Effector memory CD8-positive, alpha-beta T cell (primary cell): ENCODE measurements around the gene CMTM8.

Experiments
- ATAC-seq: fragments of 150-1000 bp; cut with Tn5 transposase; replicated peaks from 2 replicates; pipeline ENCODE4 v1.10.0; 2021; ENCODE audit warnings: mild to moderate bottlenecking, moderate library complexity
- DNase-seq, 3 experiments: peaks; one replicate each; pipeline ENCODE4 v3.0.0; 2021
- H3K27ac Mint-ChIP-seq, 2 donors: one replicate each; pipeline ENCODE4 v1.8.0; 2022; ENCODE audit warnings: mild to moderate bottlenecking in 2 of 2, mixed read lengths in 2 of 2, moderate library complexity in 2 of 2
- H3K27me3 Mint-ChIP-seq, 2 donors: one replicate each; pipeline ENCODE4 v1.8.0; 2022; ENCODE audit warnings: mixed read lengths in 2 of 2
- H3K36me3 Mint-ChIP-seq: one replicate; pipeline ENCODE4 v1.8.0; 2022; ENCODE audit warnings: mild to moderate bottlenecking, moderate library complexity, mixed read lengths; ENCODE audit not compliant: insufficient read depth
- H3K4me1 Mint-ChIP-seq, 2 donors: one replicate each; pipeline ENCODE4 v1.8.0; 2022; ENCODE audit warnings: low read depth in 2 of 2, mixed read lengths in 2 of 2
- H3K4me3 Mint-ChIP-seq, 2 donors: one replicate each; pipeline ENCODE4 v1.8.0; 2022; ENCODE audit warnings: mild to moderate bottlenecking in 2 of 2, mixed read lengths in 2 of 2, moderate library complexity in 2 of 2
- H3K9me3 Mint-ChIP-seq, 2 donors: one replicate each; pipeline ENCODE4 v1.8.0; 2022; ENCODE audit warnings: mixed read lengths in 2 of 2

Gene CMTM8

DNA sequence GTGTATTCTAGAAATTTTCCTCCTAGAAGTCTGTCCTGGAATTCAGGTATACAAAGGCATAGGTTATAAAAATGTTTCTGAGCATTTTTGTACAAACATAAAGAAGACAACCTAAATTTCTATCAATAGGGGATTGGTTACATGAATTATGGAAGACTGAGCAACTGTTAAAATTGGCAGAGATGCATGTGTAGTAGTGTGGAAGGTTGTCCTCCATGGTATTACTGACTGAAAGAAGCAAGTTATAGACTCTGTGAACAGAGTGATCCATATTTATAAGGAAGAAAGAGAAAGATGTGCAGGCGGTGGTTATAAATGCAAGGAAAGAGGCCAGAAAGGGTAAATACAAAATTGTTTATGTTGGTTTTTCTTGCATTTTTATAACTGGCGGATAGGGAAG lies 114.9 kb downstream of the CMTM8 start:
- DNase-seq, result no peak
- peaks cover 0 to 12% of the 10 kb centered on the region in 2 donors for H3K27me3 Mint-ChIP-seq
- H3K27ac Mint-ChIP-seq, result no peak overlapping the region
- no peak overlapping the region for H3K4me3 Mint-ChIP-seq
- H3K4me1 Mint-ChIP-seq, result no peaks in the 10 kb centered on the region
- ATAC-seq, result no peak
- H3K36me3 Mint-ChIP-seq, result no peaks in the 10 kb centered on the region
- no peaks in the 10 kb centered on the region for H3K9me3 Mint-ChIP-seq

DNA sequence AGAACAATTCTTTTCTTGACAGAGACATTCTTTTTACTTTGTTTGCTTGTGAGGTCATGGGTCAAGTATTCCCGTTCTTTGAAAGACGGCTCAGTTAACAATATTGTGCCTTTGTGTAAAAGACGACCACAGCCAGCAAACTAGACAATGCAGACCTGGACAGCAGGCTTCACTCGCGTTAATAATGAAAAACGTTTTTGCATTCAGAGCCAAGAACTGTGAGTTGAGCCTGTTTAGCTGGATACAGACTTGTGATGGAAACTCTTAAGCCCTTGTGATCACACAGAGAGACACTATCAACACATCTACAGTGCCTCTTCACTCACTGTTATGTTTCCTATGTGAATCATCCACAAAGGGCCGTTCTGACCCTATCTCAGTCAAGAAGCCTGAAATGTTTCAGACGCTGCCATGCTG lies 115.9 kb downstream of the CMTM8 start:
- ATAC-seq, result no peak

DNA sequence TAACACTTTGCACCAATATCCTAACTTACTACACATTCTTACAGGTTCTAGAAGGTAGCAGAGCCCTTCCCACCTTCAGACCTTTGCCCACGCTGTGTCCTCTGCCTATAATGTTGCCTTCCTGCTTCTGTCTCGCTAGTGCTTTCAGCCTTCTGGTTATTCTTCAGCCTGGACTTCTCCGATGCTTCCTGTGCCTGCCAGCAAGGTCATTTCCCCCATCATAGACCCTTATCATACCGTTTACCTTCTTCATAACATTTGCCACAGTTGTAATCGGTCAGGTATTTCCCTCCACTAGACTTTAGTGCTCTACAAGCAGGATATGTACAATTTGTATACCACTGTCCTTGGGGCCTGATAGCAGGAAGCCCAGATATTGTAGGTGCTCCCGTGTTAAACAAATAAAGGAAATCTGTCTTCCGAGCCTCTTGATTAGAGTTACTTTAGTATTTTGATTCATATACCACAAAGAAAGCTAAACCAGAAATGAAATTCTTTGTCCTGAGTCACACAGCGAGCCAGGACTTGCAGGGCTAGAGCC lies 117.3 kb downstream of the CMTM8 start:
- H3K9me3 Mint-ChIP-seq, result no peaks in the 10 kb centered on the region
- no peak overlapping the region for H3K4me3 Mint-ChIP-seq
- H3K4me1 Mint-ChIP-seq, result no peaks in the 10 kb centered on the region
- ATAC-seq (no peak), DNase-seq (no peak)
- H3K36me3 Mint-ChIP-seq, result no peaks in the 10 kb centered on the region
- H3K27me3 Mint-ChIP-seq, result peaks cover 0 to 12% of the 10 kb centered on the region in 2 donors
- no peak overlapping the region for H3K27ac Mint-ChIP-seq

More for the DNA sequence above, 115.9 kb downstream of the CMTM8 start:
- H3K4me1 Mint-ChIP-seq, result no peaks in the 10 kb centered on the region
- no peaks in the 10 kb centered on the region for H3K9me3 Mint-ChIP-seq
- H3K27ac Mint-ChIP-seq, result no peak overlapping the region
- H3K36me3 Mint-ChIP-seq, result no peaks in the 10 kb centered on the region
- DNase-seq, result no peak
- H3K4me3 Mint-ChIP-seq, result no peak overlapping the region
- H3K27me3 Mint-ChIP-seq, result peaks cover 0 to 12% of the 10 kb centered on the region in 2 donors

DNA sequence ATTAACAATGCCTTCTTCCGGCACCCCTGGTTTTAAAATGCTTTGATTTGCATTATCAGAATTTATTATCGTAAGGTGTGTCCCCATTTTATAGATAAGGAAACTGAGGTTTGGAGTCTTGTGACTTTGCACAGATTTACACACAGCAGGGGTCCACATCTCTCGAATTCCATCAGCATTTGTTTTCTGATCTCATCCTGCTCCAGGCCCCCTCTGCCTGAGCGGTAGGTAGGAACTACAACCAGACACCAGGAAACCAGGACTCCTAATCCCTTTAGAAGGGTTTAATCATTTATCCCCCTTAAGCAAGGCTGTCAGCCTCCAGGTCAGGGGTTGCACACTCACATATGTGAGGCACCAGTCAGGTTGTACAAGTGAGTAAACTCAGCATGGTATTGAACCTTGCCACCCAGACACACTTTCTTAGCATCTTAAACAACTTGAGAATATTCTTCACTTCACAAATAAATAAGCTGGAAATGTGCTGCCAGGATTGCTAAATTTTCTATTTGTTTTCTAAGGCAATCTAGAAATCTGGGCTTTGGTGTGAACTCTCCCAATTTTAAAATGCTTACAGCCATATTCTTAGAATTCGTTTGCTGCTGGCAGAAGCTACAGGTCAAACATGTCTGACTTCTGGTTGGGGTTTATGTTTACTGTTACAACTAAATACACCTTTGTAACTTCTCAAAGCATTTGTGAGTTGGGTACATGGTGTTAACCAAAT lies 121.4 kb downstream of the CMTM8 start:
- no peak overlapping the region for H3K4me3 Mint-ChIP-seq
- no peak for ATAC-seq

DNA sequence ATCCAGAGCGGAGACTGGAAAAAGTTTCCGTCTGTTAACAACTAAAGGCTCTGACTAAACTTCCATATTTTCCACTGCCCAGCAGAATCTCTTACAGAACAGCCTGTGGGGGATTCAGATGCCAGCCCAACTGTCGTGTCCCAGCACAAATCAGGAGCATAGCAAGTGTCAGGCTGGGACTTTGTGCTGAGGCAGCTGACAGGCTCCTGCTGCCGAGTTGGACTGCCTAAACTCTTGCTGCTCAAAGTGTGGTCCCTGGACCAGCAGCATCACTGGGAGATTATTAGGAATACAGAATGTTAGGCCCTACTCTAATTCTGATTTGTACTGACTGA lies 122.0 kb downstream of the CMTM8 start:
- Mint-ChIP-seq H3K4me1 (no peaks in the 10 kb centered on the region), H3K36me3 (peaks cover 2% of the 10 kb centered on the region), H3K4me3 (no peak overlapping the region), H3K9me3 (no peaks in the 10 kb centered on the region), H3K27me3 (peaks cover 0 to 8% of the 10 kb centered on the region in 2 donors), H3K27ac (no peak overlapping the region)
- no peak for ATAC-seq
- no peak for DNase-seq

More for the DNA sequence above, 121.4 kb downstream of the CMTM8 start:
- Mint-ChIP-seq H3K36me3 (peaks cover 2% of the 10 kb centered on the region), H3K9me3 (no peaks in the 10 kb centered on the region), H3K27me3 (peaks cover 0 to 12% of the 10 kb centered on the region in 2 donors), H3K27ac (no peak overlapping the region), H3K4me1 (no peaks in the 10 kb centered on the region)
- DNase-seq, result no peak

DNA sequence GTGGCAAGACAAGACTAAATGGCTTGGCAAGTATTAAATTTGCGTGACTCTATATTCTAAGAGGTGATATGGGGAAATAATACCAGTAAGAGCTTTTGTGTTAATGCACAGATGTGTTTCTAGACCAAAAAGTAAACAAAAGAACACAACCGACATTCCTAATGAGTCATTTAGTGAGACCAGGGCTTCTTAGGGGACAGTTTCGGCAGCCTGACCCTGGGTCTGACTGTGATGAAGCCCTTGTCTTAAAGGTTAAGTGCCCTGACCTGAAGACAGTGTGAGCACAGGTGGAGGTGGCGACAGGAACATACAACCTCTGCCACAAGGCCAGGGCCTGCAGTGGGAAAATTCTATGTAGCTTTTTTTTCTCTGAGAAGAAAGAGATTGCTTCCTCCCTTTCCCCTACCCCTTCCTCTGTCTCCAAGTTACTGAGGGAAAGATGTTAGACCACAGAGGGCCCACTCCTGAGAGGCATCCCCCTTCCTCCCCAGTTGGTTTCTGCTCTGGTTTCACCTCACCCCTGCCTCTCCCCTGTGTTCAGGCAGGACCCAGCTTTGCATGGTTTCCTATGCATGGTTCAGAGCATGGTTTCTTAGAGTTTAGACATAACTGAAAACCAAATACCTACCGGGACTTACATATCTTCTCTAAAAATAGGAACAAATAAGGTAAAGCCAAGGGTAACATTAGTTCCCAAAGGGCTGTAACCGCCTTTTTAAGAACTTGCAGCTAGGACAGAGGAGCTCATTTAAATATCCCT lies 128.3 kb downstream of the CMTM8 start:
- Mint-ChIP-seq H3K4me3 (no peak overlapping the region), H3K4me1 (no peaks in the 10 kb centered on the region), H3K27me3 (no peaks in the 10 kb centered on the region), H3K9me3 (no peaks in the 10 kb centered on the region), H3K27ac (no peak overlapping the region), H3K36me3 (peaks cover 2% of the 10 kb centered on the region)
- no peak for DNase-seq
- ATAC-seq, result no peak

DNA sequence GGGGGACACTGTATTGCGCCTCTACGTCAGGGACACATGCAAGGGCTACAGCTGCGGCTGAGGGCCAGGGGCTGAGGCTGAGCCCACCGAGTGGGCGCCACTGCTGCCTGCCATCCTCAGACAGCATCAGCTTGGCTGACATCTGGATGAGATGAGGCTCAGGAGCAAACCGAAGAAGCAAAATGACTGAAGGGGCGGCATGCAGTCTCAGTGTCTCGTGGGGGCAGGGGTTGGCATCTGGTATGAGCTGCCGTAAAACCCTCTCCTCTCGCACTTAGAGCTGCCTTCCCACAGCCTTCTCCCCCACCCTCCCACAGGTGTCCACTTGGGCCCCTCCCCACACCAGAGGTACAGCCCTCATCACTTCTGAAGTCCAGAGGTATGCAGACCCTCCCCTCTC lies 129.0 kb downstream of the CMTM8 start:
- peaks cover 2% of the 10 kb centered on the region for H3K36me3 Mint-ChIP-seq
- no peak for DNase-seq
- H3K4me1 Mint-ChIP-seq, result no peaks in the 10 kb centered on the region
- no peak for ATAC-seq
- H3K4me3 Mint-ChIP-seq, result no peak overlapping the region
- no peak overlapping the region for H3K27ac Mint-ChIP-seq
- no peaks in the 10 kb centered on the region for H3K9me3 Mint-ChIP-seq
- H3K27me3 Mint-ChIP-seq, result no peaks in the 10 kb centered on the region

DNA sequence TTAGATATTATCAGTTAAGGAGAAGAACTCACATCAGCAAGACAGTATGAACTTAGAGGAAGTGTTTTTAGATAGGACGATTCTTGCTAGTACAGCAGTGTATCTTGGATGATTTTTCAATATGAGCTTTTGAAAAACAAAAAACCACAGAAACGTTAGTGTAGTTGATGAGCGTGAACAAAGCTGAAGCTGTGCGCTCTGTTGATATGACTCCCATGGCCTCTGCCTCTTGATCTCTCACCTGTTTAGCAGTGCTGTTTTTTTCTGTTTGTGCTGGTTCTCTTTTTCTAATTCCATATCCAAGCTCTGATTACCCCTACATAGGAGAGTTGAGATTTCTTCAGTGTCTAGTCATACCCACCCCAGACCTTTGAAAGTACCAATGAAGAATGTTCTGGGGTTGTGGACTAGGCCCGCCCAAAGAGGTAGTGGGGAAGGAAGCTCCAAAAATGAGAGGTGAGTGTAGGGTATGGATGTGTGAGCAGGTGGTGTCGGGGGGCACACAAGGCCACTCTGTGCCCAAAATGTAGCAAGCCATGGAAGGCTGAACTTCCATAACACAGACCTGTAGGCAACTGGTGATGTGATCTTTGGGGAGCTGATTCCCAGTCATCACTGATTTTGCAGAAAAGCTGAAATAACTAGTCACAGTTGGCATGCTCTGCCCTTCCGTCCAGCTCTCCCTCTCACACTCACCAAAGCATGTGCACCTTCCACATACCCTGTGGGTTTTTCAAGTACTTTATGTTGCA lies 133.2 kb downstream of the CMTM8 start:
- no peak for ATAC-seq
- peaks cover 6 to 7% of the 10 kb centered on the region in 2 donors for H3K4me1 Mint-ChIP-seq
- DNase-seq, result no peak
- H3K27ac Mint-ChIP-seq, result no peak overlapping the region
- H3K9me3 Mint-ChIP-seq, result no peaks in the 10 kb centered on the region
- H3K4me3 Mint-ChIP-seq, result no peak overlapping the region
- no peaks in the 10 kb centered on the region for H3K27me3 Mint-ChIP-seq
- peaks cover 6% of the 10 kb centered on the region for H3K36me3 Mint-ChIP-seq

DNA sequence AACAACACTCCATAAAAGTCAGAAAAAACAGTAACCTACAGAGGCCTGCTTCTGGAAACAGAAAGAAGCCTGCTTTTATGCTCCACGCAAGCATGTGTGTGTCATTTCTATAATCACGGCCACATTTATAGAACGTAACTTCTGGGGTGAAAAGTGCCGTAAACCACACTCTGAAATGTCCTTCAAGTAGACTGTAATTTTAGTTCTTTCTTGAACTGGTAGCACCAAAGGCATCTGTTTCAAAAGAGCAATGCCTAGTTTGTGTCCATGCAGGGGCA lies 133.7 kb downstream of the CMTM8 start:
- peaks cover 6 to 7% of the 10 kb centered on the region in 2 donors for H3K4me1 Mint-ChIP-seq
- no peaks in the 10 kb centered on the region for H3K9me3 Mint-ChIP-seq
- ATAC-seq (no peak), DNase-seq (no peak)
- H3K4me3 Mint-ChIP-seq, result no peak overlapping the region
- no peaks in the 10 kb centered on the region for H3K27me3 Mint-ChIP-seq
- no peak overlapping the region for H3K27ac Mint-ChIP-seq
- peaks cover 6% of the 10 kb centered on the region for H3K36me3 Mint-ChIP-seq

DNA sequence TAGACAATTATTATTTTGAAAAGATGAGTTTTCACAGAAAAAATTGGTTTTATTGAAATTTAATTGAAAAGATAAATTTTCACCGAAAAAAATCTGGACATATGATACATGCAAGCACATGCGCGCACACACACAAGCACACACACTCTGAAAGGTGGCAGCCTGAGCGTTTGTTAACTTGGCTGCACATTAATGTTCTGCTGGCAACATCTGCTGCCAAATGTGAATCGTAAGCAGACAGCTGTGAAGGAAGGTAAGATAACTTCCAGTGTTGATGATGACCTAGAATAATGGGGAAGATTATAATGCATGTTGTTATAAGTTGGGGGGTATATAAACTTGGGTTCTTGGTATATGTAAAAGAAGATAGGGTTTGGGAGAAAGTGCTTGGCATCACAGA lies 134.8 kb downstream of the CMTM8 start:
- Mint-ChIP-seq H3K4me3 (no peak overlapping the region), H3K36me3 (peaks cover 6% of the 10 kb centered on the region), H3K27me3 (no peaks in the 10 kb centered on the region), H3K27ac (no peak overlapping the region), H3K9me3 (no peaks in the 10 kb centered on the region), H3K4me1 (peaks cover 6 to 7% of the 10 kb centered on the region in 2 donors)
- DNase-seq (no peak), ATAC-seq (no peak)

DNA sequence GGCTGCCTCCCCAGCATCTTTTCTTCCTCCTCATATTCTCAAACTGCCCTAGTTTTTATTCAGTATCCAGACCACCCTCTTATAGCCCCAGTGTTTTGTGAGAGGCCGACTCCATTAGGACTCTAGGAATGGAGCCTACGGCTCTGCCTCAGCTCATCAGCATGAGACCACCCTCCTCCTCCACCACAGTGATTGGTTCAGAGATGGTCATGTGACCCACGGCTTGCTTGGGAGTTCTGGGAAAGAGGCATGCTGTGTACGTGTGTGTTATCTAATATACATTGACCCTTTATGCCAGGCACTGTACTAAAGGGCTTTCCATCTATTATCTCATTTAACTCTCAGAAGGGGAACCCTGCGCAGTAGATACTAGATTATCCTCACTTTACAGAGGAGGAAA lies 135.4 kb downstream of the CMTM8 start:
- no peak overlapping the region for H3K27ac Mint-ChIP-seq
- ATAC-seq, result no peak
- no peaks in the 10 kb centered on the region for H3K9me3 Mint-ChIP-seq
- no peak overlapping the region for H3K4me3 Mint-ChIP-seq
- peaks cover 6% of the 10 kb centered on the region for H3K36me3 Mint-ChIP-seq
- H3K4me1 Mint-ChIP-seq, result peaks cover 6 to 7% of the 10 kb centered on the region in 2 donors
- DNase-seq, result no peak
- no peaks in the 10 kb centered on the region for H3K27me3 Mint-ChIP-seq

DNA sequence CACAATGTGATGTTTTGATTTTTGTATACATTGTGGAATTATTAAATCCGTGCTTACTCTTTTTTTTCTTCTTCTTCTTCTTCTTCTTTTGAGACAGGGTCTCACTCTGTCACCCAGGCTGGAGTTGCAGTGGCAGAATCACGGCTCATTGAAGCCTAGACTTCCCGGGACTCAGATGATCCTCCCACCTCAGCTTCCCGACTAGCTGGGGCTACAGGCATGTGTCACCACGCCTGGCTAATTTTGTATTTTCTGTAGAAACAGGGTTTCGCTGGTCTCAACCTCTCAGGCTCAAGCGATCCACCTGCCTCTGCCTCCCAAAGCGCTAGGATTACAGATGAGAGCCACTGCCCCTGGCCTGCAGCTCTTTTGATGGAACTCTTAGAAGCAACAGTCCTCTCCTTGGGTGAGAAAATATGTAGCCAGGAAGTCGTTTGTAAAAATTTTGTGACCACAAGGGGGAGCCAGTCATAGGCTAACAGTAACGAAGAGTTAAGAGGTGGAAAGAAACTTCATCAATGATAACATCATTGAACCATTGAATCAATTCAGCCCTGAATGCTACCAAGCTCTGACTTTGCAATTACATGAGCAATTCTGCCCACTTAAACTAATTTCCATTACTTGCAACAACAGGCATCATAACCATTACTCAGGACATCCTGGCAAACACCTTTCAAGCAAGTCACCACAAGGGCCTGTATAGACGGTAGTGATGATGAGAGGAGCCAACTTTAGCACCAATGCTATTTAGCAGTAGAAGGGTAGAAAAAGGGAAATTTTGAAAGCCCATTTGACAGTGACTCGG lies 136.5 kb downstream of the CMTM8 start:
- Mint-ChIP-seq H3K36me3 (peaks cover 6% of the 10 kb centered on the region), H3K9me3 (no peaks in the 10 kb centered on the region), H3K27ac (peak overlapping the region; percentile 21 to 35), H3K4me3 (no peak overlapping the region), H3K4me1 (peaks cover 6 to 7% of the 10 kb centered on the region in 2 donors), H3K27me3 (no peaks in the 10 kb centered on the region)
- ATAC-seq (peak; percentile 85), DNase-seq (peak; percentile 79 to 84 (median 79))

DNA sequence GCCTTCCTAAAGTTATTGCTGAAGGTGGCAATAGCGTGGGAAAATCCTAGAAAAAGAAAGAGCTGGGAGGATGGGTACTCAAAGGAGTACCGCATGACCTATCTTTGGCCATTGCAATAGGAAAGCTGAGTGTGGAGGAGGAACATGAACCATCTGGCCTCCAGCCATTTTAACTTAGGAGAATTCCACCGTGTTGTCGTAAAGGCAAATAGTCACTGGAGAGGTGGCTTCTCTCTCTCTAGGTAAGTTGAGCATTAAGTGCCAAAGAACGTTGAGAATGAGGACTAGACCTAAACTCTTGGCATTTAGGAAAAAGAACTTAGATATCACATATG lies 137.1 kb downstream of the CMTM8 start:
- no peak for DNase-seq
- H3K27ac Mint-ChIP-seq, result no peak overlapping the region
- H3K9me3 Mint-ChIP-seq, result no peaks in the 10 kb centered on the region
- H3K36me3 Mint-ChIP-seq, result peaks cover 6% of the 10 kb centered on the region
- H3K27me3 Mint-ChIP-seq, result no peaks in the 10 kb centered on the region
- H3K4me1 Mint-ChIP-seq, result peaks cover 6 to 7% of the 10 kb centered on the region in 2 donors
- no peak overlapping the region for H3K4me3 Mint-ChIP-seq
- ATAC-seq, result no peak
